ENCODE measurements around the gene MYO7B. TPM values are rescaled to one million over a fixed set of nuclear protein-coding genes. Genes with fewer than 3 reads are reported as not detected.

The MYO7B gene
- total and polyA plus RNA-seq, 8 donors: 0.61 to 2.4 (median 1.00) TPM

DNA sequence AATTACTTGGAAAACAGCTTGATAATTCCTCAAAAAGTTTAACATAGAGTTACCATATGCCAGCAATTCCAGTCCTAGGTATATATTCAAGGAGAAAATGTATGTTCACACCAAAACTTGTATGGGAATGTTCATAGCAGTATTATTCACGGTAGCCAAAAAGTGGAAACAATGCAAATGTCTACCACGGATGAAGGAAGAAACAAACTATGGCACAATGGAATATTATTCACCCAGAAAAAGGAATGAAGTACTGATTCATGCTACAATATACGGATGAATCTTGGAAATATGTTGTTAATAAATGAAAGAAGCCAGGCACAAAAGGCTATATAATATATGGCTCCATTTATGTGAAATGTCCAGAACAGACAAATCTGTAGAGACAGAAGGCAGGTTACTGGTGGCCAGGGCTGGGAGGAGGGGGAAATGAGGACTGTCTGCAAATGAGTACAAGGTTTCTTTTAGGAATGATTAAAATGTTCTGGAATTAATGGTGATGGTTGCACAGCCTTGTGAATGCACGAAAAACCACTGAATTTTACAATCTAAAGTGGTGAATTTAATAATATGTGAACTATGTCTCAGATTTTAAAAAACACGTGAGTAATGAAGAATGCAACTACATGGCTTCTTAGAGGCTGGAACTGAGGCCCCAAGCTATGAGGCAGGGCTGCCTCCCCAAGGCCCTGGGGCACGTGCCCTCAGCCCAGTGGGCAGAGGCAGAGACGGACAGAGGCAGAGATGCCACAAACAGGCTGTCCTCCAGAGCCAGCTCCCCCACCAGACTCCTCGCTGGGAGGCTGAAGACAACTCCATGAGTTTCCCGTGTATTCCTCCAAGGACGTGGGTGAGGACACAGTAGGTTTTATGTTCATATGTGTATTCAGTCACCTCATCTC is 134.8 kb downstream of the MYO7B start:
- DNase-seq (no peak), ATAC-seq (no peak)
- no peaks in the 10 kb centered on the region for H3K9me3 ChIP-seq
- TF ChIP-seq, protein P1, sequence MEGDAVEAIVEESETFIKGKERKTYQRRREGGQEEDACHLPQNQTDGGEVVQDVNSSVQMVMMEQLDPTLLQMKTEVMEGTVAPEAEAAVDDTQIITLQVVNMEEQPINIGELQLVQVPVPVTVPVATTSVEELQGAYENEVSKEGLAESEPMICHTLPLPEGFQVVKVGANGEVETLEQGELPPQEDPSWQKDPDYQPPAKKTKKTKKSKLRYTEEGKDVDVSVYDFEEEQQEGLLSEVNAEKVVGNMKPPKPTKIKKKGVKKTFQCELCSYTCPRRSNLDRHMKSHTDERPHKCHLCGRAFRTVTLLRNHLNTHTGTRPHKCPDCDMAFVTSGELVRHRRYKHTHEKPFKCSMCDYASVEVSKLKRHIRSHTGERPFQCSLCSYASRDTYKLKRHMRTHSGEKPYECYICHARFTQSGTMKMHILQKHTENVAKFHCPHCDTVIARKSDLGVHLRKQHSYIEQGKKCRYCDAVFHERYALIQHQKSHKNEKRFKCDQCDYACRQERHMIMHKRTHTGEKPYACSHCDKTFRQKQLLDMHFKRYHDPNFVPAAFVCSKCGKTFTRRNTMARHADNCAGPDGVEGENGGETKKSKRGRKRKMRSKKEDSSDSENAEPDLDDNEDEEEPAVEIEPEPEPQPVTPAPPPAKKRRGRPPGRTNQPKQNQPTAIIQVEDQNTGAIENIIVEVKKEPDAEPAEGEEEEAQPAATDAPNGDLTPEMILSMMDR (IDR thresholded peaks at IDR 0.05): no peak
- H3K27ac ChIP-seq: no peak overlapping the region
- no peak overlapping the region for H3K4me3 ChIP-seq
- peaks cover 6 to 25% of the 10 kb centered on the region in 2 donors for H3K4me1 ChIP-seq
- H3K27me3 ChIP-seq: peaks cover 0 to 58% of the 10 kb centered on the region in 2 donors
- no peaks in the 10 kb centered on the region for H3K36me3 ChIP-seq
- intact Hi-C loops (cut with DNase I): no loop called here

DNA sequence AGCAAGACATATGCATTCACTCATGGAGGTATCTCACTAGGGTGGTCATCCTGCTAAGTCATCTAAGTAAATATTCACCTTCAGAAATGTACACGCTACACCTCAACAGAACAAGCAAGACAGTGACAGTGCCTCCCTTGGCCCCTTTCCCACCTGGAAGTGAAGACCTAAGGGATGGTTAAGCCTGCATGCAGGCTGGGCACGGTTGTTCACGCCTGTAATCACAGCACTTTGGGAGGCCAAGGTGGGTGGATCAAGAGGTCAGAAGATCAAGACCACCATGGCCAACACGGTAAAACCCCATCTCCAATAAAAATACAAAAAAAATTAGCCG is 135.4 kb downstream of the MYO7B start:
- H3K36me3 ChIP-seq: no peaks in the 10 kb centered on the region
- intact Hi-C loops (cut with DNase I): no loop called here
- DNase-seq (no peak), ATAC-seq (no peak)
- no peaks in the 10 kb centered on the region for H3K9me3 ChIP-seq
- H3K4me1 ChIP-seq: peaks cover 6 to 25% of the 10 kb centered on the region in 2 donors
- H3K27ac ChIP-seq: no peak overlapping the region
- TF ChIP-seq, protein P1 (IDR thresholded peaks at IDR 0.05): no peak
- peak overlapping the region in 1 of 2 donors; percentile 55 for H3K4me3 ChIP-seq
- H3K27me3 ChIP-seq: peaks cover 0 to 58% of the 10 kb centered on the region in 2 donors

DNA sequence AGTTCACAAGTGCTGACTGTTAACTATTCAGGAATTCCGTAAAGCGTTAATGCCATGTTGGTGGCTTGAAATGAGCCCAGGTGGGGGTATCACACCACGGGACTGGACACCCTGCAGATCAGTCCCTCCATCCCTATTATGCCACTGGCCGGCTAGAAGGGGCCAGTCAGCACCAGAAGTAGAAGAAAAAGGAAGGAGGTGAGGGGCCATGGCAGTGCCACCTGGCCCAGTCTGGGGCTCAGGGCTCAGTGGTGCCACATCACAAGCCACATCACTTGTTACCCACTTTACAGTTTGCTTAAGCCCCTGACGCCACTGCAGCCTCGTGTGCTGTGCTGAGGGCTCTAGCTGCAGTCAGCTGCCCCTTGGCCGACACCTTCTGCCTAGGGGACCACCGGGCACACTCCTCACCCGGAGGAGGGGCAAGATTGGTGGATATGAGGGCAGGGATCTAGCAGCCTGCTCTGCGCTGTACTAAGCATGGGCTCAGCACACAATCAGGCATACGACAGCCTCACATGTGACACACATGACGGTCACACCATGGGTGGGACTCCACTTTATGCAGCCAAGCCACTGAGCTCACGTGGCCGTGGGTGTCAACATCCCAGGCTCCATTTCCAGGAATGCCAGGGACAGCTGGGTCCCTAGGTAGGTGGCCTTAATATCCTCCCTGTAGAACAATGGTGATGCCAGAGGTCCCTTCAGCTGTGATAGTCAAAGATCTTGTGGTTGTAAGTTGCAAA is 136.2 kb downstream of the MYO7B start:
- TF ChIP-seq, protein P1 (IDR thresholded peaks at IDR 0.05): no peak
- H3K27ac ChIP-seq: peak overlapping the region in 1 of 2 donors; percentile 86
- H3K4me3 ChIP-seq: peak overlapping the region in 1 of 2 donors; percentile 55

DNA sequence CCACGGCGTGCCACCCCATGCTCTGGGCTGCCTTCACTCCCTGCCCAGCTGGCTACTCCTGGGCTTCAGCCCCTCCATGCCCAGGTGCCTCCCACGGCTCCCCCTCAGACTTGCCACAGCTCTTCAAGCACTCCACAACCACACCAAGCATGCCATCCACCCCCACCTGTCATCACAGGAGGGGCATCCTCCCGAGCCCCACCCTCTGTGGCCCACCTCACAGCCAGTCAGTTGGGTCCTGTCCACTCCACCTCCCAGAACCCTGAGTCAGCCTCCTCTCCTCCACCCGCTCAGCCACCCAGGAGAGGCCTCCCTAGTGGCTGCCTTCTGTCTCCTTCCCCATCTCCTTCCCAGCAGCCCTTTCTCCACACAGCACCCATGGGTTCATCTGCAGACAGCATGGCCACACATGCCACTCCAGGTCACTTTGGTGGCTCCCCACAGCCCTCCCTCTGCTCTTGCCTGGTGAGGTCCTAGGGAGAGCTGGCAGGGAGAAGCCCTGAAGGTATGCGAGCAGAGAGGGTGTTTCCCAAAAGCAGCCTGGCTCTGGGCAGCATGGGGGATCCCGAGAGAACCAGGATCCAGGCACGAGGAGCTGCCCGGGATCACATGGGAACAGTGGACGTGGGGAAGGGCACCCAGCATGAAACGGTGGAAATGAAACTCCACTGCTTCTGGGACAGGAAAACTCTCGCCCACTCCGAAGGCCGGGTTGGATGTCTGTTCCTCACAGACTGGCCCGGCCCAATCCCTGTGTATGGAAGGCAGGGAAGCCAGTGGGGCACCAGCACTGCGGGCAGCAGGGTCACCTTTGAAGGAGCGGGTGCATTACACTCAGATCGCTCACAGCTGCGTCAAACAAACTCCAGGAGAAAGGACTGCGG is 137.1 kb downstream of the MYO7B start:
- Histone ChIP-seq H3K4me1 (peaks cover 6 to 30% of the 10 kb centered on the region in 2 donors), H3K27ac (peak overlapping the region; percentile 65 to 86), H3K9me3 (no peaks in the 10 kb centered on the region), H3K36me3 (no peaks in the 10 kb centered on the region), H3K4me3 (peak overlapping the region in 1 of 2 donors; percentile 55), H3K27me3 (peaks cover 0 to 62% of the 10 kb centered on the region in 2 donors)
- intact Hi-C loops (cut with DNase I): no loop called here
- ATAC-seq (no peak), DNase-seq (peak in 1 of 4 donors; percentile 57)
- TF ChIP-seq, protein P1 (IDR thresholded peaks at IDR 0.05): no peak

More for the DNA sequence above, 136.2 kb downstream of the MYO7B start:
- H3K4me1 ChIP-seq: peaks cover 6 to 27% of the 10 kb centered on the region in 2 donors
- ATAC-seq (no peak), DNase-seq (no peak)
- H3K36me3 ChIP-seq: no peaks in the 10 kb centered on the region
- intact Hi-C loops (cut with DNase I): no loop called here
- no peaks in the 10 kb centered on the region for H3K9me3 ChIP-seq
- H3K27me3 ChIP-seq: peaks cover 0 to 59% of the 10 kb centered on the region in 2 donors
